H9 (cell line): ENCODE measurements around the gene GRIA4. TPM values are rescaled to one million over a fixed set of nuclear protein-coding genes. Genes with fewer than 3 reads are reported as not detected.

Experiments
- DNase-seq: peaks from one replicate; pipeline ENCODE4 v3.0.0-alpha.2; 2017
- H2AFZ ChIP-seq: one replicate; pipeline ENCODE4 v1.6.1; 2013; ENCODE audit warnings: mild to moderate bottlenecking, low read length, control low read depth, moderate library complexity
- H2AK5ac ChIP-seq: 2 replicates; pipeline ENCODE4 v1.6.1; 2013; ENCODE audit warnings: low read length, control low read depth, mixed read lengths; ENCODE audit not compliant: insufficient read length
- H2BK120ac ChIP-seq: one replicate; pipeline ENCODE4 v1.6.1; 2013; ENCODE audit warnings: low read depth, mild to moderate bottlenecking, low read length, control low read depth, inconsistent platforms; ENCODE audit not compliant: poor library complexity, severe bottlenecking
- H2BK12ac ChIP-seq: 2 replicates; pipeline ENCODE4 v1.6.1; 2013; ENCODE audit warnings: low read length, control low read depth, mixed read lengths, low read depth; ENCODE audit not compliant: insufficient read length
- H2BK15ac ChIP-seq: 2 replicates; pipeline ENCODE4 v1.6.1; 2013; ENCODE audit warnings: low read depth, low read length, control low read depth
- H2BK20ac ChIP-seq: one replicate; pipeline ENCODE4 v1.6.1; 2013; ENCODE audit warnings: low read depth, mild to moderate bottlenecking, low read length, control low read depth, inconsistent platforms; ENCODE audit not compliant: poor library complexity, severe bottlenecking
- H2BK5ac ChIP-seq: 2 replicates; pipeline ENCODE4 v1.6.1; 2013; ENCODE audit warnings: low read length, control low read depth, mixed read lengths; ENCODE audit not compliant: insufficient read length
- H3K14ac ChIP-seq: 2 replicates; pipeline ENCODE4 v1.6.1; 2013; ENCODE audit warnings: low read length, control low read depth; ENCODE audit not compliant: insufficient read depth
- H3K18ac ChIP-seq: 2 replicates; pipeline ENCODE4 v1.6.1; 2013; ENCODE audit warnings: low read depth, mild to moderate bottlenecking, mixed read lengths, low read length, control low read depth; ENCODE audit not compliant: insufficient read length
- H3K23ac ChIP-seq: 2 replicates; pipeline ENCODE4 v1.6.1; 2013; ENCODE audit warnings: low read length, control low read depth, mixed read lengths, low read depth; ENCODE audit not compliant: insufficient read length
- H3K23me2 ChIP-seq: 2 replicates; pipeline ENCODE4 v1.6.1; 2013; ENCODE audit warnings: low read depth, mild to moderate bottlenecking, mixed read lengths, low read length, control low read depth; ENCODE audit not compliant: insufficient read length, poor library complexity, severe bottlenecking
- H3K27ac ChIP-seq: 2 replicates; pipeline ENCODE4 v1.5.1; 2013; ENCODE audit warnings: low read length, control low read depth, mixed read lengths, low read depth; ENCODE audit not compliant: insufficient read length
- H3K27me3 ChIP-seq: 2 replicates; pipeline ENCODE4 v1.6.1; 2013; ENCODE audit warnings: low read length, control low read depth, inconsistent platforms; ENCODE audit not compliant: insufficient read depth
- H3K4ac ChIP-seq: 2 replicates; pipeline ENCODE4 v1.6.1; 2013; ENCODE audit warnings: low read depth, mild to moderate bottlenecking, control low read depth, inconsistent platforms, low read length, moderate library complexity
- H3K4me1 ChIP-seq: 2 replicates; pipeline ENCODE4 v1.6.1; 2013; ENCODE audit warnings: low read length, control low read depth, inconsistent platforms; ENCODE audit not compliant: insufficient read depth
- H3K4me2 ChIP-seq: 2 replicates; pipeline ENCODE4 v1.6.1; 2013; ENCODE audit warnings: low read length, control low read depth, mixed read lengths; ENCODE audit not compliant: insufficient read length, insufficient read depth
- H3K56ac ChIP-seq: 2 replicates; pipeline ENCODE4 v1.6.1; 2013; ENCODE audit warnings: low read depth, mild to moderate bottlenecking, mixed read lengths, low read length, control low read depth; ENCODE audit not compliant: insufficient read length
- H3K79me1 ChIP-seq: 2 replicates; pipeline ENCODE4 v1.6.1; 2013; ENCODE audit warnings: low read depth, mild to moderate bottlenecking, moderate library complexity, low read length, control low read depth, inconsistent platforms; ENCODE audit not compliant: insufficient read depth, poor library complexity, severe bottlenecking
- H3K79me2 ChIP-seq: 2 replicates; pipeline ENCODE4 v1.6.1; 2013; ENCODE audit warnings: low read length, control low read depth, inconsistent platforms; ENCODE audit not compliant: insufficient read depth
- H3K9ac ChIP-seq: 2 replicates; pipeline ENCODE4 v1.6.1; 2013; ENCODE audit warnings: low read length, control low read depth, mixed read lengths; ENCODE audit not compliant: insufficient read length; ENCODE audit errors: extremely low read depth
- H3K9me3 ChIP-seq: one replicate; pipeline ENCODE4 v1.6.1; 2013; ENCODE audit warnings: low read depth, low read length, inconsistent platforms; ENCODE audit not compliant: control insufficient read depth
- H3T11ph ChIP-seq: one replicate; pipeline ENCODE4 v1.6.1; 2013; ENCODE audit warnings: mild to moderate bottlenecking, low read length, control low read depth, inconsistent platforms
- H4K20me1 ChIP-seq: one replicate; pipeline ENCODE4 v1.6.1; 2013; ENCODE audit not compliant: control insufficient read depth, insufficient read length, insufficient read depth
- H4K5ac ChIP-seq: 2 replicates; pipeline ENCODE4 v1.6.1; 2013; ENCODE audit warnings: low read depth, mild to moderate bottlenecking, mixed read lengths, low read length, control low read depth; ENCODE audit not compliant: insufficient read length
- H4K8ac ChIP-seq: replicated peaks from 2 replicates; pipeline ENCODE4 v1.6.1; 2013; ENCODE audit warnings: low read length, control low read depth, mixed read lengths, low read depth; ENCODE audit not compliant: insufficient read length
- H4K91ac ChIP-seq: 2 replicates; pipeline ENCODE4 v1.6.1; 2013; ENCODE audit warnings: low read depth, mild to moderate bottlenecking, moderate library complexity, mixed read lengths, low read length, control low read depth; ENCODE audit not compliant: insufficient read length
- H3K27ac Mint-ChIP-seq, 3 experiments: 2 replicates in 2 of 3; 3 replicates in 1 of 3; pipeline ENCODE4 v1.8.0; 2020 to 2021; ENCODE audit warnings: mixed read lengths in 3 of 3, mild to moderate bottlenecking in 1 of 3, moderate library complexity in 1 of 3
- H3K27me3 Mint-ChIP-seq: 2 replicates; pipeline ENCODE4 v1.8.0; 2021; ENCODE audit warnings: low read depth, mild to moderate bottlenecking, moderate library complexity, mixed read lengths
- H3K36me3 Mint-ChIP-seq, 3 experiments: 2 replicates in 2 of 3; 3 replicates in 1 of 3; pipeline ENCODE4 v1.8.0; 2020 to 2021; ENCODE audit warnings: low read depth in 3 of 3, mixed read lengths in 3 of 3; ENCODE audit not compliant: insufficient read depth in 1 of 3
- H3K4me1 Mint-ChIP-seq, 2 experiments: 2 replicates each; pipeline ENCODE4 v1.8.0; 2020; ENCODE audit warnings: mixed read lengths in 2 of 2
- H3K4me3 Mint-ChIP-seq, 2 experiments: 2 replicates in 1 of 2; 3 replicates in 1 of 2; pipeline ENCODE4 v1.8.0; 2020 to 2021; ENCODE audit warnings: mild to moderate bottlenecking in 2 of 2, mixed read lengths in 2 of 2, moderate library complexity in 1 of 2
- H3K9me3 Mint-ChIP-seq, 2 experiments: 2 replicates in 1 of 2; 3 replicates in 1 of 2; pipeline ENCODE4 v1.8.0; 2020; ENCODE audit warnings: mild to moderate bottlenecking in 2 of 2, mixed read lengths in 2 of 2, moderate library complexity in 1 of 2
- WGBS: extraction: QIAGEN DNeasy Blood & Tissue Kit; methylation state at CpG from one replicate; pipeline ENCODE4 v1.1.7; 2013; ENCODE audit warnings: missing lambda C conversion rate, low lambda C conversion rate, mixed read lengths; ENCODE audit not compliant: insufficient read length; ENCODE audit errors: extremely low coverage; 5-methylcytosine and 5-hydroxymethylcytosine counted together
- total RNA-seq: library from RNA; stranded (reverse); gene quantifications from 2 replicates; pipeline ENCODE4 v1.2.1, GENCODE V29; 2021
- TF ChIP-seq, protein P1 (sequence below): fragments of 200-600 bp; sonication (generic); conservative IDR thresholded peaks from 3 replicates; pipeline ENCODE4 v1.8.0; 2021; ENCODE audit warnings: antibody characterized with exemption, mild to moderate bottlenecking

GRIA4 gene
- total RNA-seq, 1 experiment from 2014 or later = 0.83 TPM

DNA sequence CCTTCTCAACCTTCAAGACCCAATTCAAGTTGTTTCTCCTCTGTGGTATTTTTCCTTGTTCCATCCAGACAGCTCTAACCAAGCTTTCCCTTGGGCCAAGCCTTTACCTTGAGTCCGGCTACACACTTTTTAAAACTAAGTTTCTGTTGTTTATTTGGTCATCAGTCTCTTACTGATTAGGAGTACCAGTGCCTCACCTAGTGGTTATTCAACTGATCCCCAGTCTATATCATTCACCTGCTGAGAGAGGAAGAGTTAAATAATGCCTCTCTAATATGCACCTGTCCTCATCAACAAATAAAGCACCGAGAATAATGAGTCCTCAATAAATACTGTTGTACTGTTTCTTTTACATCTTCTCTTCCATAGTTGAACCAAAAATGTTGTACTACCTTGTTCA is 251.4 kb downstream of the GRIA4 start:
- Histone ChIP-seq H2AK5ac (no peak overlapping the region), H3K14ac (no peak overlapping the region), H3K23ac (no peak overlapping the region), H3K9me3 (no peaks in the 10 kb centered on the region), H3K79me1 (no peaks in the 10 kb centered on the region), H2BK12ac (no peak overlapping the region), H4K8ac (no peak overlapping the region), H2BK5ac (no peak overlapping the region), H4K91ac (no peak overlapping the region), H3K27ac (no peak overlapping the region), H3K4me1 (no peaks in the 10 kb centered on the region), H3T11ph (no peak overlapping the region), H3K4me2 (no peak overlapping the region), H3K18ac (no peak overlapping the region), H3K27me3 (no peaks in the 10 kb centered on the region), H3K4ac (no peak overlapping the region), H4K5ac (no peak overlapping the region), H3K79me2 (no peaks in the 10 kb centered on the region), H2AFZ (no peak overlapping the region), H3K23me2 (no peaks in the 10 kb centered on the region), H2BK15ac (no peak overlapping the region), H3K9ac (no peak overlapping the region), H3K56ac (no peak overlapping the region), H4K20me1 (no peaks in the 10 kb centered on the region), H2BK120ac (no peak overlapping the region), H2BK20ac (no peak overlapping the region)
- H3K4me1 Mint-ChIP-seq = peaks cover 4 to 8% of the 10 kb centered on the region in 2 experiments
- no peaks in the 10 kb centered on the region for H3K36me3 Mint-ChIP-seq
- H3K27me3 Mint-ChIP-seq = no peaks in the 10 kb centered on the region; the same call in 1 of the 2 replicates
- no peak for DNase-seq
- H3K4me3 Mint-ChIP-seq = no peak overlapping the region
- TF ChIP-seq, protein P1, sequence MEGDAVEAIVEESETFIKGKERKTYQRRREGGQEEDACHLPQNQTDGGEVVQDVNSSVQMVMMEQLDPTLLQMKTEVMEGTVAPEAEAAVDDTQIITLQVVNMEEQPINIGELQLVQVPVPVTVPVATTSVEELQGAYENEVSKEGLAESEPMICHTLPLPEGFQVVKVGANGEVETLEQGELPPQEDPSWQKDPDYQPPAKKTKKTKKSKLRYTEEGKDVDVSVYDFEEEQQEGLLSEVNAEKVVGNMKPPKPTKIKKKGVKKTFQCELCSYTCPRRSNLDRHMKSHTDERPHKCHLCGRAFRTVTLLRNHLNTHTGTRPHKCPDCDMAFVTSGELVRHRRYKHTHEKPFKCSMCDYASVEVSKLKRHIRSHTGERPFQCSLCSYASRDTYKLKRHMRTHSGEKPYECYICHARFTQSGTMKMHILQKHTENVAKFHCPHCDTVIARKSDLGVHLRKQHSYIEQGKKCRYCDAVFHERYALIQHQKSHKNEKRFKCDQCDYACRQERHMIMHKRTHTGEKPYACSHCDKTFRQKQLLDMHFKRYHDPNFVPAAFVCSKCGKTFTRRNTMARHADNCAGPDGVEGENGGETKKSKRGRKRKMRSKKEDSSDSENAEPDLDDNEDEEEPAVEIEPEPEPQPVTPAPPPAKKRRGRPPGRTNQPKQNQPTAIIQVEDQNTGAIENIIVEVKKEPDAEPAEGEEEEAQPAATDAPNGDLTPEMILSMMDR = peak; percentile 58
- no CpG with 5 or more reads among the region's 2 CpGs for WGBS
- H3K27ac Mint-ChIP-seq = peak overlapping the region in 1 of 3 experiments; percentile 81; a peak in 1 of 7 replicates
- no peaks in the 10 kb centered on the region for H3K9me3 Mint-ChIP-seq
